Nucleus accumbens (tissue), 56 donors: Measurements from ENCODE around the gene CAPN13.

ENCODE experiments used
- DNase-seq, 56 donors: peaks; one replicate each; lab custom pipeline; 2025; lab: John Stamatoyannopoulos, UW

CAPN13 gene

DNA sequence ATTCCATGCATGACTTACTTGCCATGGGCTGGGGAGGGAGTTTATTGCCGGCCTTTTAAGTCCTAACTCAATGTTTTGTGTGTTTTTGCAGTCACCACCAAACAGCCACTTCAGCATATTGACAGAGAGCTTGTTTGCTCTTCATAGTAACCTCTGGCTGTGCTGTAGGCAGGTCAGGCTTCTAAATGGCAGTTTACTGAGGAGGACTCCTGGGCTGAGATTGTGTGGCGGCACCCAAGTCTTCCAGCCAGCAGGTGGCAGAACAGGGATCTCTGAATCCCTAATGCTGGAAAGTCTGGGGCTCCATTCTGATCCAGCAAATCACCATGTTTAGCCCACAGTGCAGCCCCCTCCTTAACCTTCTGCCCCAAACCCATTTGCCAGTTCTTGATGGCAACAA is 121.2 kb downstream of the CAPN13 start:
- no peak for DNase-seq

DNA sequence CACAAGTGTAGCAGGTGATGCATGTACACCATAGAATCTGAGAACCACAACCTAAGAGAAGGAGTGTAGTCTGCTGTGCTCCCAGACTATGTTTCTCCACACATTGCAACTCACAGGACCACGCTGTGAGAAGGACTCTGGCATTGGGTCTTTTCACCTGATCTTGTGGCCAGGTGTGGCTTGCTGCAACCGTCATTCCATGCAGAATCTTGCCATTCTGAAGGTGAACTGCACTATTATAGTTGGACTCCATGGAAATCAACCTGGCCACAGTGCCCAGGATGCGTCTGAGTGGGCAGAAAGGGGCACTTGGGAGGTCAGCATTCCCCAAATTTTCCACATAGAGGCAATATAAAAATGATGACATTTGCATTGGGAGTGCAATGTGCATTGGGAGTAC is 122.2 kb downstream of the CAPN13 start:
- DNase-seq, result no peak

- no peak for DNase-seq
These were observed 122.7 kb downstream of the CAPN13 start for GRCh38 chr2:30684516-30684915.

GRCh38 chr2:30684026-30684425 is 123.2 kb downstream of the CAPN13 start:
- no peak for DNase-seq

DNA sequence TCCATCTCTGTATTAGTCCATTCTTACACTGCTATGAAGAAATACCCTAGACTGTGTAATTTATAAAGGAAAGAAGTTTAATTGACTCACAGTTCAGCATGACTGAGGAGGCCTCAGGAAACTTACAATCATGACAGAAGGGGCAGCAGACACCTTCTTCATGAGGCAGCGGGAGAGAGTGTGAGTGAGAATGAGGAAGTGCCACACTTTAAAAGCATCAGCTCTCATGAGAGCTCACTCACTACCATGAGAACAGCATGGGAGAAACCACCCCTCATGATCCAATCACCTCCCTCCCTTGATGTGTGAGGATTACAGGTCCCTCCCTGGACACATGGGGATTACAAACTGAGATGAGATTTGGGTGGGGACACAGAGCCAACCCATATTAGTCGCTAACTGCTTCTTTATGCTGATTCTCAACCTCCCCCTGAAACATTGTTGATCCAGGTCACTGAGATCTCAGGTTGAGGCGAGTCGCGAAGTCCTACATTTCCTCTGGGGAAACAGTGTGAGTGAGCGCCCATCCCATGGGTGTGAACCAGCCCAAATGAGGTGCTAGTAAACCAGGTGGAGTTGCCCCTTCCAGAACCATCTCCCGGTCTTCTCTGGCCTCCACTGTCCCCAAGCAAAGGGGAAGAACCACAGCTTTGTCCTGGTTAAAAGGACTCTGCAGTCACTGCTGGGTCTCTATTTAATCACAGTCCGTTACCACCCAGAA is 123.8 kb downstream of the CAPN13 start:
- no peak for DNase-seq

DNA sequence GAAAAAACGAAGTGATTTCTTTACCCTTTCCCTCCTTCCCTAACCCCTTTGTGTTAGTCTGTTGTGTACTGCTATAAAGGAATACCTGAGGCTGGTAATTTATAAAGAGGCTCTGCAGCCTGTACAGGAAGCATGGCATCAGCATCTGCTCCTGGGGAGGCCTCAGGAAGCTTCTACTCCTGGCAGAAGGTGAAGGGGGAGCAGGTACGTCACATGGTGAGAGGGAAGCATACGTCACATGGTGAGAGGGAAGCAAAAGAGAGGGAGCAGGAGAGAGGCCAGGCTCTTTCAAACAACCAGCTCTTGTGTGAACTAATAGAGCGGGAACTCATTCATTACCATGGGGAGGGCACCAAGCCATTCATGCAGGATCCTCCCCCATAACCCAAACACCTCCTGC is 126.2 kb downstream of the CAPN13 start:
- DNase-seq, result no peak

- DNase-seq, result no peak
These were observed 127.1 kb downstream of the CAPN13 start for GRCh38 chr2:30680121-30680520.

- DNase-seq, result peak in 49 of 56 donors; percentile 7 to 87 (median 56)
These were observed 127.7 kb downstream of the CAPN13 start for GRCh38 chr2:30679426-30680088.

DNA sequence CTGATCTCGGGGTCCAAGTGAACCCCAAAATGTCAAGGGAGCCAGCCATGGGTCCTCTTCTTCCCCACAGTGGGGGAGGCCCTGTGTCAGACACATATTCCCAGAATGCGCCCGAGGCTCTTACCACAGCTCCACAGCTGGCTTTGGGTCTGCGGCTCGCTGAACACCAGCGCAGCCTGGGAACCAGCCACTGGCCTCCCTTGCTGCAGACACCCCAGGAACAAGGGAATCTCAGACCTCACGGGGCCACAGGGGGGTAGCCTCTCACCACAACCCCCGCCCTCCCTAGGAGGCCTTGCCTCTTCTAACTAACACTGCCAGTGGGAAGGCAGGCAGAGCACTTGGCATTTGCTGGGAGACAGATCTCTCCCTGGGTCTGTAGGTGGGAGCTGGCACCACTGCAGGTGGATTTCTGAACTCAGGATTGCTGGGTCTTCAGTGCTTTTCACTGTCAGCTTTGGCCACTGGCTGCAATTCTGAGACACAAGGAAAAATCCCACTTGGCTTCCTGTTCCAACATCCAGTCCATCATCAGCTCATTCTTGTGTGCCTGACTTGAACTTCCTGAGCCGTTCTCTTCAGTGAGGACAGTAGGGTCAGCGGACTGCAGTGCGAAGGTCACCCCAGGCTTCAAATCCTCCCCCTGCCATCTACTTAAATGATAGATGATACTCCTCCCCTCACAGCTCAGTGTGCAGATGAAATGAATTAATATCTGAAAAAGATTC is 128.7 kb downstream of the CAPN13 start:
- no peak for DNase-seq

GRCh38 chr2:30677861-30678385 is 129.3 kb downstream of the CAPN13 start:
- DNase-seq, result no peak

DNA sequence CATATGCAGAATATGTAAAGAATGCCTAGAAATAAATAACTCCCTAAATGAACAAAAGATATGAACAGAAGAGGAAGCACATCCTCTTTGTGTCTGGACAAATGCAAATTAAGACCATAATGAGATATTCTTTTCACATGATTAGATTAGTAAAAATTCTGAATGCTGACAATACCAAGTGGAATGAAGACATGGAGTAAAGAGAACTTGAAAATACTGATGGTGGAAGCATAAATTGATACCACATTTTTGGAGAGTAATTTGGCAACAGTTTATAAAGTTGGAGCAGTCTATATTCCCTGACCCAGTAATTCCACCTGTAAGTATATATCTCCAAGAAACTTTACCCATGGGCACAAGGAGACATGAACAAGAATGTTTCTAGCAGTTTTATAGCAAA is 130.0 kb downstream of the CAPN13 start:
- DNase-seq, result no peak

GRCh38 chr2:30675758-30676157 is 131.5 kb downstream of the CAPN13 start:
- no peak for DNase-seq

GRCh38 chr2:30673127-30673526 is 134.1 kb downstream of the CAPN13 start:
- DNase-seq, result no peak
